SK-N-SH (cell line): Measurements from ENCODE around the gene KPRP. TPM values are rescaled to one million over a fixed set of nuclear protein-coding genes. Genes with fewer than 3 reads are reported as not detected.

Source experiments
- CTCF ChIA-PET: fragments of 300-600, 350-600 bp; formaldehyde crosslinking; extraction: SDS; loops from one replicate; lab custom pipeline; 2021; lab: Yijun Ruan, JAX
- POLR2A ChIA-PET: fragments of 350-600 bp; sonication (Branson Sonifier 250); formaldehyde crosslinking; extraction: SDS; loops from one replicate; lab custom pipeline; 2020; ENCODE audit warnings: antibody characterized with exemption, inconsistent platforms; lab: Yijun Ruan, JAX
- DNase-seq: peaks from one replicate; pipeline ENCODE4 v3.0.0; 2012
- H2AFZ ChIP-seq: fragments of 200-600 bp; sonication (generic); 2 replicates; pipeline ENCODE4 v1.8.1; 2016; ENCODE audit warnings: antibody characterized with exemption, mild to moderate bottlenecking, low read depth
- H3F3A ChIP-seq: fragments of 200-600 bp; sonication (generic); replicated peaks from 2 replicates; pipeline ENCODE3; 2016; ENCODE audit warnings: antibody characterized with exemption, mild to moderate bottlenecking; ENCODE audit not compliant: insufficient read depth
- H3K27ac ChIP-seq, 2 experiments: fragments of 200-500 bp in 1 of 2; fragments of 200-600 bp in 1 of 2; sonication (Bioruptor generic) in 1 of 2; sonication (generic), shearing (Covaris generic) in 1 of 2; 2 replicates each; pipeline versions ENCODE4 v1.5.1 to v1.6.1; 2014 to 2016; ENCODE audit warnings: low read depth in 2 of 2, inconsistent platforms in 1 of 2, low read length in 1 of 2, mild to moderate bottlenecking in 1 of 2, mixed read lengths in 1 of 2
- H3K27me3 ChIP-seq: fragments of 200-600 bp; sonication (generic), shearing (Covaris generic); 2 replicates; pipeline ENCODE4 v1.6.1; 2016; ENCODE audit warnings: mixed run types; ENCODE audit not compliant: insufficient read depth
- H3K36me3 ChIP-seq, 2 experiments: fragments of 200-500 bp in 1 of 2; fragments of 200-600 bp in 1 of 2; sonication (Bioruptor generic) in 1 of 2; sonication (generic) in 1 of 2; replicated peaks in 1 of 2; 2 replicates each; pipeline versions ENCODE3 to v1.5.1; 2014 to 2016; ENCODE audit warnings: low read length in 1 of 2, mild to moderate bottlenecking in 1 of 2; ENCODE audit not compliant: insufficient read depth in 2 of 2, control insufficient read depth in 1 of 2
- H3K4me1 ChIP-seq, 2 experiments: fragments of 200-500 bp in 1 of 2; fragments of 200-600 bp in 1 of 2; sonication (Bioruptor generic) in 1 of 2; sonication (generic), shearing (Covaris generic) in 1 of 2; 2 replicates each; pipeline versions ENCODE4 v1.5.1 to v1.6.1; 2014 to 2016; ENCODE audit warnings: low read depth in 1 of 2, low read length in 1 of 2, mixed run types in 1 of 2; ENCODE audit not compliant: insufficient read depth in 2 of 2, control insufficient read depth in 1 of 2
- H3K4me2 ChIP-seq: fragments of 200-600 bp; sonication (generic), shearing (Covaris generic); 2 replicates; pipeline ENCODE4 v1.6.1; 2017; ENCODE audit warnings: mixed run types
- H3K4me3 ChIP-seq, 2 experiments: fragments of 200-500 bp in 1 of 2; fragments of 200-600 bp in 1 of 2; sonication (Bioruptor generic) in 1 of 2; sonication (generic), shearing (Covaris generic) in 1 of 2; 2 replicates each; pipeline versions ENCODE4 v1.5.1 to v1.8.1; 2014 to 2016; ENCODE audit warnings: low read depth in 2 of 2, inconsistent platforms in 1 of 2, low read length in 1 of 2, mild to moderate bottlenecking in 1 of 2, mixed read lengths in 1 of 2, moderate library complexity in 1 of 2
- H3K79me2 ChIP-seq: fragments of 200-600 bp; sonication (generic); 2 replicates; pipeline ENCODE4 v1.8.1; 2017; ENCODE audit warnings: mild to moderate bottlenecking; ENCODE audit not compliant: insufficient read depth
- H3K9ac ChIP-seq: fragments of 200-600 bp; sonication (generic); 2 replicates; pipeline ENCODE4 v1.6.1; 2017; ENCODE audit warnings: mixed run types
- H3K9me2 ChIP-seq: fragments of 200-600 bp; sonication (generic); 2 replicates; pipeline ENCODE4 v1.6.1; 2017; ENCODE audit warnings: mixed run types
- H3K9me3 ChIP-seq: fragments of 200-600 bp; sonication (generic); 2 replicates; pipeline ENCODE4 v1.6.1; 2017; ENCODE audit warnings: mixed run types, mild to moderate bottlenecking, moderate library complexity
- H4K20me1 ChIP-seq: fragments of 200-600 bp; sonication (generic); 2 replicates; pipeline ENCODE4 v1.6.1; 2017; ENCODE audit warnings: mild to moderate bottlenecking, mixed run types; ENCODE audit not compliant: insufficient read depth
- CHD2 ChIP-seq: fragments of 150-350 bp; IDR thresholded peaks from 2 replicates; pipeline ENCODE4 v1.6.1; 2018; ENCODE audit warnings: low read length; ENCODE audit not compliant: partially characterized antibody
- EP300 ChIP-seq, 2 experiments: IDR thresholded peaks; 2 replicates each; pipeline versions ENCODE4 v1.4.0 to v1.6.1; 2012; ENCODE audit warnings: borderline replicate concordance in 1 of 2, low read depth in 1 of 2, low read length in 1 of 2
- FOSL2 ChIP-seq: IDR thresholded peaks from 2 replicates; pipeline ENCODE4 v1.4.0; 2012; ENCODE audit warnings: low read depth, mild to moderate bottlenecking, moderate library complexity, borderline replicate concordance
- FOXM1 ChIP-seq: IDR thresholded peaks from 2 replicates; pipeline ENCODE4 v1.4.0; 2012; ENCODE audit warnings: low read depth, mild to moderate bottlenecking
- MAX ChIP-seq: IDR thresholded peaks from 2 replicates; pipeline ENCODE4 v1.4.0; 2012; ENCODE audit warnings: low read depth
- MEF2A ChIP-seq: IDR thresholded peaks from 2 replicates; pipeline ENCODE4 v1.4.0; 2012; ENCODE audit warnings: low read depth, borderline replicate concordance
- MXI1 ChIP-seq: IDR thresholded peaks from 2 replicates; pipeline ENCODE4 v1.6.1; 2012; ENCODE audit warnings: mild to moderate bottlenecking, low read depth, low read length, improper control_type of control experiment
- NFIC ChIP-seq: IDR thresholded peaks from 2 replicates; pipeline ENCODE4 v1.4.0; 2012; ENCODE audit warnings: borderline replicate concordance
- RAD21 ChIP-seq: IDR thresholded peaks from 2 replicates; pipeline ENCODE4 v1.6.1; 2012; ENCODE audit warnings: mild to moderate bottlenecking, low read length
- RCOR1 ChIP-seq: fragments of 150-350 bp; IDR thresholded peaks from 2 replicates; pipeline ENCODE4 v1.6.1; 2017; ENCODE audit warnings: antibody characterized with exemption, low read length
- SIN3A ChIP-seq: IDR thresholded peaks from 2 replicates; pipeline ENCODE4 v1.6.1; 2012; ENCODE audit warnings: low read depth, mild to moderate bottlenecking, low read length, moderate library complexity, borderline replicate concordance
- TCF12 ChIP-seq: IDR thresholded peaks from 2 replicates; pipeline ENCODE4 v1.4.0; 2012
- TEAD4 ChIP-seq: IDR thresholded peaks from 2 replicates; pipeline ENCODE4 v1.4.0; 2012; ENCODE audit warnings: mild to moderate bottlenecking, borderline replicate concordance; ENCODE audit not compliant: insufficient read depth
- YY1 ChIP-seq: IDR thresholded peaks from 2 replicates; pipeline ENCODE4 v1.4.0; 2012; ENCODE audit warnings: low read depth, mild to moderate bottlenecking
- ZBTB33 ChIP-seq: IDR thresholded peaks from 2 replicates; pipeline ENCODE4 v1.4.0; 2012; ENCODE audit warnings: low read depth, borderline replicate concordance
- WGBS: methylation state at CpG from one replicate; pipeline ENCODE4 v1.1.6; 2017; ENCODE audit warnings: low lambda C conversion rate; 5-methylcytosine and 5-hydroxymethylcytosine counted together
- polyA plus RNA-seq, 3 experiments: library from polyadenylated mRNA; depleted of rRNA; stranded (reverse); fragments of >200 nt; gene quantifications; 2 replicates each; pipeline ENCODE4 v1.2.3, GENCODE V29; 2012
- TF ChIP-seq, protein P1 (sequence below): fragments of 200-600 bp; sonication (generic); IDR thresholded peaks from 2 replicates; pipeline ENCODE4 v1.6.1; 2017; ENCODE audit warnings: antibody characterized with exemption, mild to moderate bottlenecking, moderate library complexity

KPRP gene
- polyA plus RNA-seq, 1 of the 3 experiments (the other 2 are of a cell fraction) = not detected

GRCh38 chr1:152737997-152738396, 19.8 kb upstream of the KPRP start (continued):
- TF ChIP-seq RCOR1 = no peak
- no peak for TF ChIP-seq ZBTB33
- TF ChIP-seq TCF12 = no peak
- no peak for TF ChIP-seq MEF2A

DNA sequence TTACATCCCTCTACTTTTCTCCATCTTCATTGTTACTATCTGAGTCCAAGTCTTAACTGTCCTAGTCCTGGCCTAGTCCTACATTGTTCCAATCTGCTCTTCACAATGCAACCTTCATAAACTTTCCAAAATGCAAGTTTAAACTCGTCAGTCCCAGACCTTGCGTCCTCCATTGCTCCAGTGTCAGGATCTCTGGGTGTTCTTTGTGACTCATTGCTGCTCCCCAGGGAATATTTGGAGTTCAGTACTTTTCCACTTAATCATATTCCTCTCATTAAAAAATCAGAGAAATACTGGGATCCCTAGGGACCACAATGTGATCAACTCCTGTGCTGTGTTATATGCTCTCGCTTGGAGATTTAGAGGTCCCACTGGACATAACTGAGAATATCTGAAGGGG, 18.0 kb upstream of the KPRP start:
- 9% methylated on average over 3 of the region's 3 CpGs for WGBS
- CTCF ChIA-PET = interaction anchor here (0.6 kb wide), 1 partner anchor 68 kb away, joined by 3 read pairs; no protein-coding TSS in a partner anchor

GRCh38 chr1:152741656-152742055, 16.2 kb upstream of the KPRP start:
- H3K4me3 ChIP-seq = no peak overlapping the region
- ChIA-PET CTCF (no interaction called here), POLR2A (no interaction called here)

More for the DNA sequence above, 18.0 kb upstream of the KPRP start:
- no peaks in the 10 kb centered on the region for H3F3A ChIP-seq
- no peaks in the 10 kb centered on the region for H3K36me3 ChIP-seq
- H3K27ac ChIP-seq = no peak overlapping the region
- no peak for DNase-seq
- no peak overlapping the region for H3K4me3 ChIP-seq
- TF ChIP-seq FOSL2 (no peak), TEAD4 (no peak), RAD21 (no peak), YY1 (no peak), MXI1 (no peak), MAX (no peak)
- TF ChIP-seq, protein P1, sequence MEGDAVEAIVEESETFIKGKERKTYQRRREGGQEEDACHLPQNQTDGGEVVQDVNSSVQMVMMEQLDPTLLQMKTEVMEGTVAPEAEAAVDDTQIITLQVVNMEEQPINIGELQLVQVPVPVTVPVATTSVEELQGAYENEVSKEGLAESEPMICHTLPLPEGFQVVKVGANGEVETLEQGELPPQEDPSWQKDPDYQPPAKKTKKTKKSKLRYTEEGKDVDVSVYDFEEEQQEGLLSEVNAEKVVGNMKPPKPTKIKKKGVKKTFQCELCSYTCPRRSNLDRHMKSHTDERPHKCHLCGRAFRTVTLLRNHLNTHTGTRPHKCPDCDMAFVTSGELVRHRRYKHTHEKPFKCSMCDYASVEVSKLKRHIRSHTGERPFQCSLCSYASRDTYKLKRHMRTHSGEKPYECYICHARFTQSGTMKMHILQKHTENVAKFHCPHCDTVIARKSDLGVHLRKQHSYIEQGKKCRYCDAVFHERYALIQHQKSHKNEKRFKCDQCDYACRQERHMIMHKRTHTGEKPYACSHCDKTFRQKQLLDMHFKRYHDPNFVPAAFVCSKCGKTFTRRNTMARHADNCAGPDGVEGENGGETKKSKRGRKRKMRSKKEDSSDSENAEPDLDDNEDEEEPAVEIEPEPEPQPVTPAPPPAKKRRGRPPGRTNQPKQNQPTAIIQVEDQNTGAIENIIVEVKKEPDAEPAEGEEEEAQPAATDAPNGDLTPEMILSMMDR = no peak
- POLR2A ChIA-PET = no interaction called here
- no peak overlapping the region for H3K4me2 ChIP-seq
- no peaks in the 10 kb centered on the region for H3K4me1 ChIP-seq
- no peak overlapping the region for H2AFZ ChIP-seq
- no peaks in the 10 kb centered on the region for H4K20me1 ChIP-seq
- no peaks in the 10 kb centered on the region for H3K9me2 ChIP-seq
- no peaks in the 10 kb centered on the region for H3K27me3 ChIP-seq
- H3K79me2 ChIP-seq = no peaks in the 10 kb centered on the region
- no peak overlapping the region for H3K9ac ChIP-seq
- no peaks in the 10 kb centered on the region for H3K9me3 ChIP-seq

More at GRCh38 chr1:152741656-152742055, 16.2 kb upstream of the KPRP start:
- Histone ChIP-seq H2AFZ (no peak overlapping the region), H3K79me2 (no peaks in the 10 kb centered on the region), H3K9me3 (no peaks in the 10 kb centered on the region), H4K20me1 (no peaks in the 10 kb centered on the region), H3K4me2 (no peak overlapping the region), H3K9me2 (no peaks in the 10 kb centered on the region), H3K36me3 (no peaks in the 10 kb centered on the region), H3K4me1 (no peaks in the 10 kb centered on the region), H3K27me3 (no peaks in the 10 kb centered on the region), H3K27ac (no peak overlapping the region), H3F3A (no peaks in the 10 kb centered on the region), H3K9ac (no peak overlapping the region)
- TF ChIP-seq NFIC = no peak
- no peak for TF ChIP-seq EP300 (IDR thresholded peaks at IDR 0.05; ENCODE audit: borderline replicate concordance in 1 of 2, low read depth in 1 of 2, low read length in 1 of 2)
- TF ChIP-seq FOSL2 = no peak
- TF ChIP-seq TCF12 = no peak
- no peak for TF ChIP-seq CHD2
- no peak for TF ChIP-seq FOXM1
- TF ChIP-seq ZBTB33 = no peak
- TF ChIP-seq SIN3A = no peak
- TF ChIP-seq MEF2A = no peak
- TF ChIP-seq TEAD4 = no peak
- DNase-seq = no peak
